MV-4-11 (cell line): ENCODE data around the gene TNFRSF17.
"Not testable (repeated sequence)": the region's sequence is repeated elsewhere in the genome, so short reads cannot be mapped to it uniquely, and the experiment has no call there.

Experiments
- DNase-seq: peaks from one replicate; lab custom pipeline; 2025; lab: John Stamatoyannopoulos, UW

Gene TNFRSF17

DNA sequence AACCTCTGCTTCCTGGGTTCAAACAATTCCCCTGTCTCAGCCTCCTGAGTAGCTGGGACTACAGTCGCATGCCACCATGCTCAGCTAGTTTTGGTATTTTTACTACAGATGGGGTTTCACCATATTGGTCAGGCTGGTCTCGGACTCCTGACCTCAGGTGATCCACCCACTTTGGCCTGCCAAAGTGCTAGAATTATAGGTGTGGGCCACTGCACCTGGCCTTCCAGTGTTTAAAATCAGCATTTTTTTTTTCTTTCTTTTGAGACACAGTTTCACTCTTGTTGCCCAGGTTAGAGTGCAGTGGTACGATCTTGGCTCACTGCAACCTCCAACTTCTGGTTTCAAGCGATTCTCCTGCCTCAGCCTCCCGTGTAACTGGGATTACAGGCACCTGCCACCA is 5.3 kb downstream of the TNFRSF17 start:
- DNase-seq = not testable (repeated sequence)

- no peak for DNase-seq
These were observed 7.1 kb downstream of the TNFRSF17 start for GRCh38 chr16:11972128-11972527.

DNA sequence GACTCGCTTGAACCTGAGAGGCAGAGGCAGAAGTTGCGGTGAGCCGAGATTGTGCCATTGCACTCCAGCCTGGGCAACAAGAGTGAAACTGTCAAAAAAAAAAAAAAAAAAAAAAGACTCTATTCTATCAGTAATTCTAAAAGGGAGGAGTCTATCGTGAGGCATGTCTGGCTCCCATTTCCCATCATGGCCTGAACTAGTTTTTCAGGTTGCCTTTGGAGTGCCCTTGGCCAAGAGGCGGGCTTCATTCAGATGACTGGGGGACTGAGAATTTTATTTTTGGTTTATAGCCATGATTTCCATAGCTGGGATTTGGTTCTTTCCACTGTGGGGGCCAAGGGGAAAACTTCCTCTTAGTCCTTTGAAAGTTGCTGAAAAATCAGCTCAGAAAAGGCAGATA is 8.1 kb downstream of the TNFRSF17 start:
- no peak for DNase-seq

GRCh38 chr16:11976850-11977375 is 11.9 kb downstream of the TNFRSF17 start:
- no peak for DNase-seq

- DNase-seq = no peak
These were observed 12.5 kb downstream of the TNFRSF17 start for GRCh38 chr16:11977376-11978041.

DNA sequence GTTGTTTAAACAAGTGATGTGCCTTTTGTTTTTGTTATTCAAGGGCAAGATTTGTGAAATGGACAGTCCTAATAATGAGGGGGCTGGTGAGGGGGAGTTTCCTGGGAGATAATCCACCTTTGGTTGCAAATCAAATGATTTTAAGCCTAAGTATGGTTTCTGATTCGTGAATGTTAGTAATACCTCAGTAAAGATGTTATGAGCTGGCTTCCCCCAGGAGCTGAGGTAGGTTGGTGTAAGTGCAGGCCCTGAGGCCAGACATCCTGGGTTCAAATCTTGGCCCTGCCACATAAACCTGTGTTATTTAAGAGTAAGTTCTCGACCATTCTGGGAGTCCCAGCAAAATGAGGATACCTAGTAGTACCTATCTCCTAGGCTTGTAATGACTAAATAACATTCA is 13.1 kb downstream of the TNFRSF17 start:
- DNase-seq = no peak

DNA sequence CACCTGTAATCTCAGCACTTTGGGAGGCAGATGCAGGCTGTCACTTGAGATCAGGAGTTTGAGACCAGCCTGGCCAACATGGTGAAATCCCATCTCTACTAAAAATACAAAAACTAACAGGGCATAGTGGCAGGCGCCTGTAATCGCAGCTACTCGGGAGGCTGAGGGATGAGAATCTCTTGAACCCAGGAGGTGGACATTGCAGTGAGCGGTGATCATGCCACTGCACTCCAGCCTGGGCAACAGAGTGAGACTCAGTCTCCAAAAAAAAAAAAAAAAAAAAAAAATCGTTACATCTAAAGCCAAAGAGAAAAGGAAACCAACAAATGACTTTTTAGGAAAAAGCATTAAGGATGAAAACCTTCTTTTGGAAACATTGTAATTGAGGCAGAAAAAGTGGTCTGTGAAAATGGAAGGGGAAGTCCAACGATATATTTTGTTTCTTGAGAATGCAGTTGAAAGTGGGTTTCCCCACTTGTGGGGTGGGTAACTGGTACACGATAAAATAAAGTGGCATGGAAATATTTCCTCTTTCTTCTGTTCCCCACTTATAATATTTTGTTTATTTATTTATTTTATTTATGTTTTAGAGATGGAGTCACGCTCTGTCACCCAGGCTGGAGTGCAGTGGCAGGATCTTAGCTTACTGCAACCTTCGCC is 14.1 kb downstream of the TNFRSF17 start:
- no peak for DNase-seq

DNA sequence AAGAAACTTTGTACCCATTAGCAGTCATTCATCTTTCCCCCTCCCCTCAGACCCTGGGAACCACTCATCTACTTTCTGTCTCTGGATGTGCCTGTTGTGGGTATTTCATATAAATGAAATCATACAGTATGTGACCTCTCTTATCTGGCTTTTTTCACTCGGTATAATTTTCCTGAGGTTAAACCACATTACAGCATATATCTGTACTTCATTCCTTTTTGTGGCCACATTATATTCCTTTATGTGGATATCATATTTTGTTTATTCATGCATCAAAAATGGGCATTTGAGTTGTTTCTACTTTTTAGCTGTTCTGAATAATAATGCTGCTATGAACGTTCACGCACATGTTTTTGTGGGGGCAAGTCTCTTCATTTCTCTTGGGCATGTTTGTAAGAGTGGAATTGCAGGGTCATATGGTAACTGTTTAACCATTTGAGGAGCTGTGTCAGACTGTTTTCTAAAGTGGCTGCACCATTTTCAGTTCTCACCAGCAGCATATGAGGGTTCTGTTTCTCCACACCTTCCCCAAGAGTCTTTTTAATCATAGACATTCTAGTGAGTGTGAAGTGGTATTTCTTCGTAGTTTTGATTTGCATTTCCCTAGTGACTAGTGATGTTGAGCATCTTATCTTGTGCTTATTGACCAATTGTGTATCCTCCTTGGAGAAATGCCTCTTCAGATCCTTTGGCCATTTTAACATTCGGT is 15.3 kb downstream of the TNFRSF17 start:
- DNase-seq = no peak

GRCh38 chr16:11985250-11985649 is 20.2 kb downstream of the TNFRSF17 start:
- DNase-seq = no peak

DNA sequence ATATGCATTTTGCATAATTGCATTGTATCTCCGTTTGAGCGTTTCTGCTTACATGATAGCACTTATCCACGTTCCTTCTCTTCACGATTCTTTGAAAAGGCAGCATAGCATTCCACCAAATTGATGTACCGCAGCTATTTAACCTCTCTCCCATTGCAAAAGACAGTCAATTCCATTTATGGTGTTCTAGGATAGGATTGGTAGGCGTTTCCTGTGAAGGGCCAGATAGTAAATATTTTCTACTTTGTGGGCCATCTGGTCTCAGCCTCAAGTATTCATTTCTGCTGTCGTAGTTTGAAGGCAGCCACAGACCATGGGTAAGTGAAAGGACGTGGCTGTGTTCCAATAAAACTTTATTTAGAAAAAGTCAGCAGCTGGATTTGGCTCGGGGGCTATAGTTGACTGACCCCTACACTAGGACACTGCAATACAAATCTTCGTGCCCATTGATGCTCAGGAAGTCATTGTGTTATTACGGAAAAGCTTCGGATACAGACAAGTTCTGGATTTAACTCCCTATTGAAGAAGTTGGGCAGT is 21.6 kb downstream of the TNFRSF17 start:
- DNase-seq = no peak

DNA sequence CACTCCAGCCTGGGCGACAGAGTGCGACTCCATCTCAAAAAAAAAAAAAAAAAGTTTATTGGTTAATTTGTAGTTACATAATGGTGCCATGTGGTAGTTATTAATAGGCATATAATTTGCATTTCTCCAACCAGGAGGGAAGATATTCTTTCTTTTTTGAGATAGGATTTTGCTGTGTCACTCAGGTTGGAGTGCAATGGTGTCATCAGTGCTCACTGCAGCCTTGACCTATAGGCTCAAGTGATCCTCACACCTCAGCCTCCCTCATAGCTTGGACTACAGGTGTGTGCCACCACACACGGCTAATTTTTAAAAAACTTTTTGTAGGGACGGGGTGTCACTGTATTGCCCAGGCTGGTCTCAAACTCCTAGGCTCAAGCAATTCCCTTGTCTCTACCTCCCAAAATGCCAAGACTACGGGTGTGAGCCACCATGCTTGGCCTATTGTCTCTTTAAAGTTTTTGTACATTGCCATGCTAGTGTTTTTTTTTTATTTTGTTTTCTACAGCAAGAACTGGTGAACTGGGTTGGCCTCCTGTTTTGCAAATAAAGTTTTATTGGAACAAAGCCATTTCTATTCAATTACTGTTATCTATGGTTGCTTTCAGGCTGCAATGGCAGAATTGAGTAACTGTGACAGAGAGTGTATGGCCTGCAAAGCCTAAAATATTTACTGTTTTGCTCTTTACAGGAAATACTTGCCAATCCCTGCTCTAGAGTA is 23.4 kb downstream of the TNFRSF17 start:
- DNase-seq = no peak

DNA sequence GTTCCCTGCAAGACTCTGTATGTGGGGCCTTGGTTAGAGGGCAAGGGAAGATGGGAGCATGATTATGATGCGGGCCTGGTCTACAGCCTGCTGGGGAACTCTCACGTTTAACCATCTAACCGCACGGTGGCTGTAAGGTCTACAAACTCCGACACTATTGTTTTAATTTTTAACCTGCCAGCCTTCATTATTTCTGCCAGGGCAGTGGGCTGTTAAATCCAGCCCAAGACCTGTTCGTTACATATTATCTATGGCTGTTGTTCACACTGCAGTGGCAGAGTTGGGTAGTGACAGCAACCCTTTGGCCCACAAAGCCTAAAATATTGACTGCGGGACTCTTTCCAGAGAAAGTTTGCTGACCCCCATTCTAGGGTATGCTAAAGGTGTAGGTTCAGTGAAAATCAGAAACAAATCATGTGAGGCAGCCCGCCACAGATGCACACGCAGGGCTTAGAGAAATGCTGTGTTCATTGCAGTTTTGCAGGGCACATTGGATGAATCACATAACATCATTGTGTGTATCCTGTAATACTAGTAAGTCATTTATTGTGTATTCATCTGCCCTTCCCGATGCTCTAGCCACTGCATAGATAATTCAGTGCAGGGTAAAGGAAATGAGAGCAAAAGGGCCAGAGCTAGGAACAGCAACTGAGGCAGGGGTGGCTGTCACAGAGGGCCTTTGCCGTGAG is 25.8 kb downstream of the TNFRSF17 start:
- no peak for DNase-seq

- peak; percentile 35 for DNase-seq
These were observed 27.1 kb downstream of the TNFRSF17 start for GRCh38 chr16:11992008-11992584.

DNA sequence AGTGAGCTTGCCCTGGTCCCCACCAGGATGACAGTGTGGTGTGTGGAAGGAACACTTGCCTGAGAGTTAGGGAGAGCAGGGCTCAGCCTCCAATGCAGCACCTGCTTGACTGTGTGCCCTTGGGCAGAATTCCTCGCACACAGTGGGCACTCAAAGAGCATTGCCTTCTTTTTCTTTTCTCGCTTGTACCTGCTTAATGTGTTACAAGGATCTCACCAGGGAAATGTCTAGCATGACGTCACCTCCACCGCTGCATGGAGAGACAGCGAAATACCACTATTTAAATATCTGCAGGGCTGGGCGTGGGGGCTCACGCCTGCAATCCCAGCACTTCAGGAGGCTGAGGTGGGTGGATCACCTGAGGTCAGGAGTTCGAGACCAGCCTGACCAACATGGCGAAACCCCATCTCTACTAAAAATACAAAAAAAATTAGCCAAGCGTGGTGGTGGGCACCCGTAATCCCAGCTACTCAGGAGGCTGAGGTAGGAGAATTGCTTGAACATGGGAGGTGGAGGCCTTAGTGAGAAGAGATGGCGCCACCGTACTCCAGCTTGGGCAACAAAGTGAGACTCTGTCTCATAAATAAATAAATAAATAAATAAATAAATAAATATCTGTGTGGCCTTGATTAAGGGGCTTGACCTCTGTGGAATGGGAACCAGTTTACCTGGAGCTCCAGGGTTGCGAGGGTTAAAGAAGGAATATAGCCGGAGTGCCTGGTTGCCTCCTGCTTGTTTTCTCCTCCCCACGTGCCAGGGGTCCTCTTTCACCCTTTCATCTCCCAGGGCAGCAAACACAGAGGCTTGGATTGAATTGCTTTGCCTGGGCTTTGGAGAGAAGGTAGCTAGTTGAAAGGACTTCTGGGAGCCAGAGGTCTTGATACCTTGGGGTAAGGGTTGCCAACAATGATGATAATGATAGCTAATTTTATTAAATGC is 27.8 kb downstream of the TNFRSF17 start:
- DNase-seq = no peak

GRCh38 chr16:11994143-11995119 is 29.4 kb downstream of the TNFRSF17 start:
- peak; percentile 79 for DNase-seq

DNA sequence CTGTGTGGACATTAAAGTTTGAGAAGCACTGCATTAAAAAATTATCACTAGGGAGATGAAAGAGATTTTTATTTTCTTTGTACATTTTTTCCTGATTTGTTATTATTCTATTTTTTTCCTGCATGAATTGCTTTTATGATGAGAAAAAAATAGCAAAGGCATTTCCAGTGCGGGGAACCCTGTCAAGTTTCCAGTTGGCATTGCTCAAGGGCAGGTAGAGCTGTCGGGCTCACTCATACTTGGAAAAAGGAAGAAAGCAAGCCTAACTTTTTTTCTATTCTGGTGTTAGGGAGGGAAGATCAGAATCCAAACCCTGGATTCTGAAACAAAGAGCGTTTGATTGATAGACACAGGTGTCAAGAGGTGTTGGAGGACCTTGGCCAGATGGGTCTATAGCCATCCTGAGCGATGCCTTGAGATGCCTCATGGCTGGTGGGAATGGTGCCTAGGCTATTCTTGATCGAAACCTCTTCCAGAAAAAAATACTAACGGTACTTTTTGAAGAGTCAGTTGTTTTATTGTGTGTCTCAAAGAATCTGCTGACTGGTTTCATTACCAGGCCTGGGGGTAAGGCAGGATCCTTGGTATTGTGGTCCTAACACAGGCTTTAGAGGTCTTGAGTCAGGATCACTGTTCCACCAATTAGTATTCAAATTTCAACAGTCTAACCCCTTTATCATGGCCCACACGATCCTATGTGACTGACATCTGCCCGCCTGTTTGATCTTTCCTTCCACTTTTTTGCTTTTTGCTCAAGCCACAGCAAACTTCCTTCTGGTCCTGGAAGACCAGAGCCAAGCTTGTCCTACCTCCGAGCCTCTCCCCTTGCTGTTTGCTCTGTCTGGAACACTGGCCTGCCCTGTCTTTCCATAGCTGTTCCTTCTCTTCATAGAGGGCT is 31.7 kb downstream of the TNFRSF17 start:
- DNase-seq = no peak

GRCh38 chr16:12000032-12000431 is 35.0 kb downstream of the TNFRSF17 start:
- no peak for DNase-seq
